Stimulated activated naive CD8-positive, alpha-beta T cell treated with anti-CD3 and anti-CD28 coated beads, Interleukin-15, Interleukin-2, amounts not matched to agents 100 ng/mL and 50 ng/mL, for 24 hours (primary cell): ENCODE measurements around the gene CASKIN2.
"Not testable (repeated sequence)": the region's sequence is repeated elsewhere in the genome, so short reads cannot be mapped to it uniquely, and the experiment has no call there.

ENCODE experiments used
- H3K27ac Mint-ChIP-seq: one replicate; pipeline ENCODE4 v1.8.0; 2021; ENCODE audit warnings: mild to moderate bottlenecking, mixed read lengths
- H3K27me3 Mint-ChIP-seq: one replicate; pipeline ENCODE4 v1.8.0; 2021; ENCODE audit warnings: mixed read lengths
- H3K36me3 Mint-ChIP-seq: one replicate; pipeline ENCODE4 v1.8.0; 2021; ENCODE audit warnings: low read depth, mixed read lengths
- H3K4me1 Mint-ChIP-seq: one replicate; pipeline ENCODE4 v1.8.0; 2021; ENCODE audit warnings: low read depth, mixed read lengths
- H3K4me3 Mint-ChIP-seq: one replicate; pipeline ENCODE4 v1.8.0; 2021; ENCODE audit warnings: mild to moderate bottlenecking, mixed read lengths
- H3K9me3 Mint-ChIP-seq: one replicate; pipeline ENCODE4 v1.8.0; 2021; ENCODE audit warnings: mixed read lengths

Gene CASKIN2

GRCh38 chr17:75482098-75482942 is 33.0 kb downstream of the CASKIN2 start:
- Mint-ChIP-seq H3K27me3 (no peaks in the 10 kb centered on the region), H3K9me3 (no peaks in the 10 kb centered on the region), H3K36me3 (peaks cover 9% of the 10 kb centered on the region), H3K4me3 (no peak overlapping the region), H3K27ac (no peak overlapping the region), H3K4me1 (peaks cover 11% of the 10 kb centered on the region)

DNA sequence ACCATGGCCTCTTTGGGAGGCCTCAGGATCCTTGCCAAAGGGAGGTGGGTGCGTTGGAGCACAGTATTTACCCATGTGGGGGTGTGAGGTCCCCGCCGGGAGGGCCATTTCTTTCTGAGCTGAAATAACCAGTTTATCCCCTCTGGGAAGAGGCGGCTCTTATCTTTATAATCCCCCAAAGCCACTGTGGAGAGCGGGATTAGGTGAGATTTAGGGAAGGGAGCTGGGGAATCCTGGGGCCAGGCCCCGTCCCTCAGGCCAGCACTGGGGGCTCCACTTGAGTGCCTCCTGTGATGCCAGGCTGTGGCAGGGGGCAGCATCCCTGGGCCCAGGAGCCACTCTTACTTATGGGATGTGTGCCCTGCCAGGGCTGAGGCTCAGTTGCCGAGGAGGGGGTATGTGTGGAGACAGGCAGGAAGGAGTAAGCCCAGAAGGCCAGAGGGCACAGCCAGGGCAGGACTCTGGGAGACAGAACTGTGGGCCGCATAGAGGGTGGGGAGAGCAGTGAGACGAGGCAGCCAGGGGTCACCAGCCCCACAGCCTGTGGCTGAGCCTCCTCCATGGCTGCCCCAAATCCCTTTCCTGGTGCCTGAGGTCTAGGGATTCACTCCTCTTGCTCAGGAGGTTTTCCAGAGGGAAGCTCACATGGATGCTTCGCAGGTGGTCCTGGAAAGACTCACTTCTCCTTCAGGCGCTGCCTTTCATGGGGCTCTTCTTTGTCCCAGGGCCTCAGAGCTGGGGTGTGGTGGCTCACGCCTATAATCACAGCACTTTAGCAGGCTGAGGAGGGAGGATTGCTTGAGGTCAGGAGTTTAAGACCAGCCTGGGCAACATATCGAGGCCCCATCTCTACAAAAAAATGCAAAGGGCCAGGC is 33.9 kb downstream of the CASKIN2 start:
- Mint-ChIP-seq H3K27ac (no peak overlapping the region), H3K9me3 (no peaks in the 10 kb centered on the region), H3K27me3 (no peaks in the 10 kb centered on the region), H3K4me1 (peaks cover 2% of the 10 kb centered on the region), H3K4me3 (no peak overlapping the region), H3K36me3 (peaks cover 4% of the 10 kb centered on the region)

DNA sequence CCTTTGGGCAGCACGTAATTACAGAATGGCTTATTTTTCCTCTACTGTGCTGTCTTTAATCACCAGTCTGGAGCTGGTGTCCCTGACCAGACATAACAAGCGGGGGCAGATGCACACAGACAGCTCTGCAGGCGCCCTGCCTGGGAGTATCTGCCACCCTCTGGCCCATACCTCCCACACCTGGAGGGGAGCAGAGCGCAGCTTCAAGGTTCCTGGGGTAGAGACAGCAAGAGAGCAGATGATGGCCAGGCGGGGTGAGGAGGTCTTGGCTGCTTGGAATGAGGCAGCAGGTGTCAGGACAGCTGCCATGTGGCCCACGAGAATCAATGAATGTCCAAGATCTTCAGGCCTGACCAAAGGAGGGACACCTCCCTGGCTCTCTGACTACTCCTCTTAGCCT is 35.1 kb downstream of the CASKIN2 start:
- Mint-ChIP-seq H3K4me1 (no peaks in the 10 kb centered on the region), H3K27me3 (no peaks in the 10 kb centered on the region), H3K27ac (no peak overlapping the region), H3K4me3 (no peak overlapping the region), H3K9me3 (no peaks in the 10 kb centered on the region), H3K36me3 (no peaks in the 10 kb centered on the region)

GRCh38 chr17:75478508-75478907 is 36.8 kb downstream of the CASKIN2 start:
- Mint-ChIP-seq H3K27me3 (no peaks in the 10 kb centered on the region), H3K9me3 (no peaks in the 10 kb centered on the region), H3K36me3 (no peaks in the 10 kb centered on the region), H3K4me1 (no peaks in the 10 kb centered on the region), H3K4me3 (no peak overlapping the region), H3K27ac (no peak overlapping the region)

GRCh38 chr17:75477490-75477862 is 37.9 kb downstream of the CASKIN2 start:
- H3K4me3 Mint-ChIP-seq, H3K9me3 Mint-ChIP-seq, H3K27ac Mint-ChIP-seq, H3K4me1 Mint-ChIP-seq, H3K36me3 Mint-ChIP-seq, H3K27me3 Mint-ChIP-seq: not testable (repeated sequence)

DNA sequence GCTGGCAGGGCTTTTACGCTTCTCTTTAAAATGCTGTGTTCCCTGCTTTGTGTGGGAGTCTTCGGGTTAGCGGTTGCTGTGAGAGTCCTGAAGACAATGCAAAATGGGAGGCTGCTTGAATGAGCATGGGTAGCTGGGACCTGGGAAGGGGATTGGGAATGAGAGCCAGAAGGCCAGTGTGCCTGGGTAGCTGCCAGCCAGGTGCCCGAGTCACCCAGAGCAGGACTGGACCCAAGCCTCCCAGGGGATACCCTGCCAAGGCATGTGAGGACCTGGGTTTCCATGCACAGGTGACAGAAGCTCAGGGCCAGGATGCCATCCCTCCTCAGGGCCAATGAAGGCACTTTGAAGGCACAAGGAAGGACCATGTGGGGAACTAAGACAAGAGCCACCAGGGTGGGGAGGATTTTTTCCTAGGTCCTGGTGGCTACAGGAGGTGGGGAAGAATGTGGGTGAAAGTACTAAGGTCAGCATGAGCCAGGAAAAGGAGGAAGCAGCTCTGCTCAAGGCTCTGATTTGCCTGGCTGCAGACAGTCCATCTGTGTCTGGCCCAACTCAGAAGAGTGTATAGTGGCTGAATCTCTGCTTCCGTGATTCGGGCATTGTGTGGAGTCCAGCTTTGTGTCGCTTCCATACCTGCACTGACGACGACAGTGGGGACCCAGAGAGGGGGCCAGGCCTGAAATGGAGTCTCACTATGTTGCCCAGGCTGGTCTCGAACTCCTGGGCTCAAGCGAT is 38.4 kb downstream of the CASKIN2 start:
- Mint-ChIP-seq H3K36me3 (peaks cover 8% of the 10 kb centered on the region), H3K27ac (no peak overlapping the region), H3K4me3 (no peak overlapping the region), H3K9me3 (no peaks in the 10 kb centered on the region), H3K27me3 (no peaks in the 10 kb centered on the region), H3K4me1 (no peaks in the 10 kb centered on the region)

GRCh38 chr17:75476271-75476671 is 39.1 kb downstream of the CASKIN2 start:
- Mint-ChIP-seq H3K4me3 (no peak overlapping the region), H3K36me3 (peaks cover 8% of the 10 kb centered on the region), H3K9me3 (no peaks in the 10 kb centered on the region), H3K4me1 (no peaks in the 10 kb centered on the region), H3K27ac (no peak overlapping the region), H3K27me3 (no peaks in the 10 kb centered on the region)

GRCh38 chr17:75475851-75476250 is 39.5 kb downstream of the CASKIN2 start:
- Mint-ChIP-seq H3K4me3 (no peak overlapping the region), H3K9me3 (no peaks in the 10 kb centered on the region), H3K4me1 (no peaks in the 10 kb centered on the region), H3K36me3 (peaks cover 8% of the 10 kb centered on the region), H3K27ac (no peak overlapping the region), H3K27me3 (no peaks in the 10 kb centered on the region)

DNA sequence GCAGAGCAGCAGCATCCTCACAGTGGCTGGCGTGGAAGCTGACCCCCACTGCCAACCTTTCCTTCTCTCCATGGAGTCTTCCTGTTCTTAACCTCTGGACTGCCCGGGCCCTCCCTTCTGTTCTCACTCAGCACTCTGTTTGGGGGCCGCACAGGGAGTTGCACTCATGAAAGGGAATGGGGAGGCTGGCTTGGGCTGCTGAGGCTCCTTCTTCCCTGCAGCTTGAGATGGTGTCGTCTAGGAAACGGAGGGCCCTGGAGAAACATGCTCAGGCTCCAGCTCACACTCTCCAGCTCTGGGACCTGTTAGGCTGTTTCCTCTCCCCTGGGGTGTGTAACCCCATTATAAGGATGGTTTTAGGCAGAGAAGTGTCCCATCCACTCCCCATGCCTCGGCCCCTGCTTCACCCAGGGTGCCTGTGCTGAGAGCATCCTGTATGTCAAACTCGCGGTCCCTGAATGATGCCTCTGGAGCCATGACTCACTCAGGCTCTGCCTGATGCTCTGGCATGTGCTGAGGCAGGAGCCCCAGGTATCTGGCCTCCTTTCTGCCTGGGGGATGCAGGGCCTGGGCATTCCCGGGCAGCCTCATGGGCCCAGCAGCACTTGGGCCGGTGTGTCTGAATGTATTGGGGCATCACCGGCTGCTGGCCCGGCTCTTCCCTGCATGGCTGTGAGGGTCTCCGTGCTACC is 40.0 kb downstream of the CASKIN2 start:
- H3K27me3 Mint-ChIP-seq, result no peaks in the 10 kb centered on the region
- peaks cover 8% of the 10 kb centered on the region for H3K36me3 Mint-ChIP-seq
- H3K4me3 Mint-ChIP-seq, result no peak overlapping the region
- H3K27ac Mint-ChIP-seq, result no peak overlapping the region
- H3K4me1 Mint-ChIP-seq, result no peaks in the 10 kb centered on the region
- H3K9me3 Mint-ChIP-seq, result no peaks in the 10 kb centered on the region

DNA sequence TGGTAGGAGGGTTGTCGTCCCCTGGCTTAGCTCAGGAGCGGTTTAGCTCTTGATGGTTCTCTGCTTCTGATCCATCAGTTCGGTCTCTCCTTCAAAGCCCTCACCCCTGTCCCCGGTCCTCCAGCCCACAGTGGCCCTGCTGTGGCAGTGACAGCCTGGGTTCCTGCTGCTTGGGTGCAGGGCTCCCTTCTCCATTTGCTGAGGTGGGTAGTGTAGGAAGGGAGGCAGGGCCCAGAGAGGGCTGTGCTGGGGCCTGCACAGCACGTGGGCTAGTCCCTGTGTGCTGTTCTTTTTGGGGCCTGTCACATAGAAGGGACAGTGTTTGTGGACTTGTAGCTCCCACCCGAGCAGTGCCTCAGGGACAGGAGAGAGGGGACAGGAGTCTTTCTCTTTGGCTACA is 40.6 kb downstream of the CASKIN2 start:
- Mint-ChIP-seq H3K27me3 (no peaks in the 10 kb centered on the region), H3K36me3 (peaks cover 8% of the 10 kb centered on the region), H3K4me1 (no peaks in the 10 kb centered on the region), H3K27ac (no peak overlapping the region), H3K9me3 (no peaks in the 10 kb centered on the region), H3K4me3 (no peak overlapping the region)

DNA sequence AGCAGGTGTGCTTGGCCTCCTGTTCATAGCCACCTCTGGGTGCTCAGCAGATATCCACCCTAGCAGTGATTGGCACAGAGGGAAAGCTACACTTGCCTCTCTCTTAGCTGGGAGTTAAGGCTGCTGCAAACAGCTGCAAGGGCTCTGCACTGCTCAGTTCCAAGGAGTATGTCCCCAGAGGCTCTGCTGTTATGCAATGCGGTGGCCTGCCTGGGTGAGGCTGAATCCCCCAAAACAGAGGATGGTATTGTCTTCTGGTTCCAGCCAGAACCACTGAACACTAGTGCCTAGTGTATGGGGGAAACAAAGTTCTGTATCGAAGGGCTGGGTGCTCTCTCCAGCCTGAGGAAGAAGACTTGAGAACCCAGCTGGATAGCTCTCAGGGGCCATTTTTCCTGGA is 42.1 kb downstream of the CASKIN2 start:
- H3K4me3 Mint-ChIP-seq, result no peak overlapping the region
- H3K4me1 Mint-ChIP-seq, result no peaks in the 10 kb centered on the region
- H3K27ac Mint-ChIP-seq, result no peak overlapping the region
- H3K9me3 Mint-ChIP-seq, result no peaks in the 10 kb centered on the region
- H3K27me3 Mint-ChIP-seq, result no peaks in the 10 kb centered on the region
- H3K36me3 Mint-ChIP-seq, result peaks cover 8% of the 10 kb centered on the region

DNA sequence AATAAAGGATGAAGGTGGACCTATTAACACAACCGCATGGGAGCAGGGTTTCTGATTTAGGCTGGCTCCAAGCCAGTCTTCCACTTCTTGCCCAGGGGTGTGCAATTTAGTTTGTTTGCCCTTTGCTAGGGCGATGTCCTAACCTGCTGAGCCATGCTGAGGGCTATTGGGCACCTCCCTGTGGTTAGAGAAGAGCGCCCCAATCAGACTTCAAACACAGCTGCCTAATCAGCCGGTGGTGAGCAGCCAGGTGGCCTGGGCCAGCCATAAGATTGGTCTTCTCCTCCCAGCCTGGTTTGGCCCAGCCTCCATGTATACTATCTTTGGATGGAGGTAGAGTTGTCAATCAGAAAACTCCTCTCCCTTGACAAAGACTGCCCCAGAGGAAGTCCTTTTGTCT is 43.2 kb downstream of the CASKIN2 start:
- H3K9me3 Mint-ChIP-seq, result no peaks in the 10 kb centered on the region
- H3K36me3 Mint-ChIP-seq, result peaks cover 8% of the 10 kb centered on the region
- H3K4me3 Mint-ChIP-seq, result no peak overlapping the region
- no peaks in the 10 kb centered on the region for H3K4me1 Mint-ChIP-seq
- H3K27me3 Mint-ChIP-seq, result no peaks in the 10 kb centered on the region
- no peak overlapping the region for H3K27ac Mint-ChIP-seq

DNA sequence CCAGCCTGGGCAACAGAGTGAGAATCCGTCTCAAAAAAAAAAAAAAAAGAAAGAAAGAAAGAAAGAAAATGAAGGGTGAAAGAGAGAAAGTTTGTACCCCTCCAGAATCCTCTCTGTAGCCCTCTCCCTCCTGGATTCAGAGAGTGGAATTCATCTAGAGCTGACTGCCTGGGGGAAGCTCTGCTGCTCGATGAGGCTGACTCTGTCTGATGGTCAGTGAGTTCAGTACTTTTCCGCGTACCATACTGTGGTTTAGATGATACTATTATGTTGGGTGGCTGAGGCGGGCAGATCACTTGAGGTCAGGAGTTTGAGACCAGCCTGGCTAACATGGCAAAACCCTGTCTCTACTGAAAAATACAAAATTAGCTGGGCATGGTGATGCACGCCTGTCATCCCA is 44.1 kb downstream of the CASKIN2 start:
- Mint-ChIP-seq H3K36me3 (peaks cover 8% of the 10 kb centered on the region), H3K27me3 (no peaks in the 10 kb centered on the region), H3K4me1 (peaks cover under 1% of the 10 kb centered on the region), H3K27ac (no peak overlapping the region), H3K9me3 (no peaks in the 10 kb centered on the region), H3K4me3 (no peak overlapping the region)

- H3K4me3 Mint-ChIP-seq, result no peak overlapping the region
- no peak overlapping the region for H3K27ac Mint-ChIP-seq
- peaks cover 8% of the 10 kb centered on the region for H3K36me3 Mint-ChIP-seq
- no peaks in the 10 kb centered on the region for H3K9me3 Mint-ChIP-seq
- peaks cover 3% of the 10 kb centered on the region for H3K4me1 Mint-ChIP-seq
- no peaks in the 10 kb centered on the region for H3K27me3 Mint-ChIP-seq
Observed at GRCh38 chr17:75468779-75469373, 46.5 kb downstream of the CASKIN2 start.
